DND-41 (cell line): ENCODE results near the gene ADRA2B.

Experiments used
- ATAC-seq: fragments of 200-7000 bp; cut with Tn5 transposase; 3 replicates; pipeline ENCODE4 v1.9.1; 2021; ENCODE audit warnings: low read depth; ENCODE audit not compliant: insufficient read depth
- DNase-seq: peaks from one replicate; pipeline ENCODE4 v3.0.0-alpha.2; 2020
- H2AFZ ChIP-seq: 2 replicates; pipeline ENCODE4 v1.6.0; 2012; ENCODE audit warnings: low read depth, low read length
- H3K27ac ChIP-seq: 2 replicates; pipeline ENCODE4 v1.5.1; 2012; ENCODE audit warnings: low read length, inconsistent platforms
- H3K27me3 ChIP-seq: fragments of 200-600 bp; sonication (generic); 2 replicates; pipeline ENCODE4 v1.6.0; 2012; ENCODE audit warnings: low read length, mild to moderate bottlenecking, inconsistent platforms; ENCODE audit not compliant: insufficient read depth, poor library complexity
- H3K36me3 ChIP-seq: 2 replicates; pipeline ENCODE4 v1.5.1; 2012; ENCODE audit warnings: low read length, inconsistent platforms; ENCODE audit not compliant: insufficient read depth
- H3K4me1 ChIP-seq: 2 replicates; pipeline ENCODE4 v1.5.1; 2012; ENCODE audit warnings: mild to moderate bottlenecking, low read length; ENCODE audit not compliant: insufficient read depth
- H3K4me2 ChIP-seq: 2 replicates; pipeline ENCODE4 v1.6.0; 2012; ENCODE audit warnings: mild to moderate bottlenecking, moderate library complexity, low read length, inconsistent platforms; ENCODE audit not compliant: insufficient read depth
- H3K4me3 ChIP-seq, 2 experiments: fragments of 200-600 bp in 1 of 2; shearing (Covaris generic) in 1 of 2; 2 replicates each; pipeline ENCODE4 v1.5.1; 2012 to 2016; ENCODE audit warnings: inconsistent platforms in 2 of 2, low read length in 2 of 2, mild to moderate bottlenecking in 2 of 2, low read depth in 1 of 2, moderate library complexity in 1 of 2
- H3K79me2 ChIP-seq: 2 replicates; pipeline ENCODE4 v1.6.0; 2012; ENCODE audit warnings: low read length, inconsistent platforms; ENCODE audit not compliant: insufficient read depth
- H3K9ac ChIP-seq: 2 replicates; pipeline ENCODE4 v1.6.0; 2012; ENCODE audit warnings: low read depth, mild to moderate bottlenecking, inconsistent platforms, low read length, moderate library complexity
- H3K9me3 ChIP-seq: 2 replicates; pipeline ENCODE4 v1.5.1; 2012; ENCODE audit warnings: low read length, moderate library complexity, mild to moderate bottlenecking, inconsistent platforms; ENCODE audit not compliant: insufficient read depth, severe bottlenecking
- H4K20me1 ChIP-seq: 2 replicates; pipeline ENCODE4 v1.6.0; 2012; ENCODE audit warnings: low read length; ENCODE audit not compliant: insufficient read depth
- EZH2 ChIP-seq: IDR thresholded peaks from 3 replicates; pipeline ENCODE4 v1.6.1; 2012; ENCODE audit warnings: borderline replicate concordance, low read depth, mild to moderate bottlenecking, moderate library complexity, low read length, inconsistent platforms; ENCODE audit not compliant: severe bottlenecking
- TF ChIP-seq, protein P1 (sequence below): IDR thresholded peaks from 2 replicates; pipeline ENCODE4 v1.5.1; 2012; ENCODE audit warnings: borderline replicate concordance, low read length, moderate library complexity, mild to moderate bottlenecking; ENCODE audit not compliant: poor library complexity, severe bottlenecking; ENCODE audit errors: extremely low read depth

ADRA2B gene

GRCh38 chr2:96110621-96111256 lies 5.6 kb downstream of the ADRA2B start:
- ATAC-seq (no peak), DNase-seq (no peak)

DNA sequence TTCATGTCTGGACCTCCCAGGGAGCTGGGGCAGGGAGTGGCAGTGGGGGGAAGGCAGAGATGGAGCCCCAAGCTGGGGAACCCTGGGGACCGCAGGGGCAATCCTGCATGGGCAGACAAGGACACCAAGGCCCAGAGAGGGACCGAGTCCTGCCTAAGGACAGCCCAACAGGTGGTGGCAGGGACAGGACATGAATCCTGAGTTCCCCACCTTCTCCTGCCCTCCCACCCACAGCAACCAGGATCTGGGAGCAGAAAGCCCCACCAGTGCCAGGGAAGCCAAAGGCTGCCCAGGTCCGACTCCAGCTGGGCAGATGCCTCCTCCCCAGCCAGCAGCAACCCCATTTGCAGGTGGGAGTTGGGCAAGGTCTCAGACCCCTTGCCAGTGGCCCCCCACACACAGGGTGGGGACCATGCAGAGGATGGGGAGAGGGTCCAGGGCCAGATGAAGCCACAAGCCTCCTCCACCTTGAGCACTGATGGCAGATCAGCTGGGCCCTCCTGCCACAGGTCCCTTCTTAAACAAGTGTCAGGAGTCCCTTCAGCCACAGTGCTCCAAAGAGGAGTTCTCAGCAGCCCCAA lies 6.3 kb downstream of the ADRA2B start:
- H3K9ac ChIP-seq = no peak overlapping the region
- ATAC-seq = no peak
- H3K4me1 ChIP-seq = no peaks in the 10 kb centered on the region
- no peaks in the 10 kb centered on the region for H3K27me3 ChIP-seq
- no peaks in the 10 kb centered on the region for H3K36me3 ChIP-seq
- no peaks in the 10 kb centered on the region for H3K79me2 ChIP-seq
- DNase-seq = no peak
- TF ChIP-seq, protein P1, sequence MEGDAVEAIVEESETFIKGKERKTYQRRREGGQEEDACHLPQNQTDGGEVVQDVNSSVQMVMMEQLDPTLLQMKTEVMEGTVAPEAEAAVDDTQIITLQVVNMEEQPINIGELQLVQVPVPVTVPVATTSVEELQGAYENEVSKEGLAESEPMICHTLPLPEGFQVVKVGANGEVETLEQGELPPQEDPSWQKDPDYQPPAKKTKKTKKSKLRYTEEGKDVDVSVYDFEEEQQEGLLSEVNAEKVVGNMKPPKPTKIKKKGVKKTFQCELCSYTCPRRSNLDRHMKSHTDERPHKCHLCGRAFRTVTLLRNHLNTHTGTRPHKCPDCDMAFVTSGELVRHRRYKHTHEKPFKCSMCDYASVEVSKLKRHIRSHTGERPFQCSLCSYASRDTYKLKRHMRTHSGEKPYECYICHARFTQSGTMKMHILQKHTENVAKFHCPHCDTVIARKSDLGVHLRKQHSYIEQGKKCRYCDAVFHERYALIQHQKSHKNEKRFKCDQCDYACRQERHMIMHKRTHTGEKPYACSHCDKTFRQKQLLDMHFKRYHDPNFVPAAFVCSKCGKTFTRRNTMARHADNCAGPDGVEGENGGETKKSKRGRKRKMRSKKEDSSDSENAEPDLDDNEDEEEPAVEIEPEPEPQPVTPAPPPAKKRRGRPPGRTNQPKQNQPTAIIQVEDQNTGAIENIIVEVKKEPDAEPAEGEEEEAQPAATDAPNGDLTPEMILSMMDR = no peak
- no peak for TF ChIP-seq EZH2
- no peak overlapping the region for H3K27ac ChIP-seq
- H3K9me3 ChIP-seq = peaks cover 4% of the 10 kb centered on the region
- H3K4me2 ChIP-seq = no peak overlapping the region
- no peaks in the 10 kb centered on the region for H4K20me1 ChIP-seq
- H3K4me3 ChIP-seq = no peak overlapping the region
- H2AFZ ChIP-seq = no peak overlapping the region

More at GRCh38 chr2:96110621-96111256, 5.6 kb downstream of the ADRA2B start:
- no peak for TF ChIP-seq EZH2
- TF ChIP-seq, protein P1 = no peak
- H3K36me3 ChIP-seq = no peaks in the 10 kb centered on the region
- no peak overlapping the region for H2AFZ ChIP-seq
- H3K4me2 ChIP-seq = no peak overlapping the region
- H3K9ac ChIP-seq = no peak overlapping the region
- H3K4me1 ChIP-seq = no peaks in the 10 kb centered on the region
- no peak overlapping the region for H3K27ac ChIP-seq
- no peak overlapping the region for H3K4me3 ChIP-seq
- no peaks in the 10 kb centered on the region for H4K20me1 ChIP-seq
- no peaks in the 10 kb centered on the region for H3K27me3 ChIP-seq
- H3K9me3 ChIP-seq = no peaks in the 10 kb centered on the region
- no peaks in the 10 kb centered on the region for H3K79me2 ChIP-seq

GRCh38 chr2:96109361-96109680 lies 7.0 kb downstream of the ADRA2B start:
- H2AFZ ChIP-seq = no peak overlapping the region
- no peaks in the 10 kb centered on the region for H3K79me2 ChIP-seq
- no peak overlapping the region for H3K4me2 ChIP-seq
- peaks cover 4% of the 10 kb centered on the region for H3K9me3 ChIP-seq
- TF ChIP-seq EZH2 = no peak
- TF ChIP-seq, protein P1 = no peak
- no peaks in the 10 kb centered on the region for H3K36me3 ChIP-seq
- ATAC-seq = no peak
- no peaks in the 10 kb centered on the region for H3K27me3 ChIP-seq
- H3K4me3 ChIP-seq = no peak overlapping the region
- H3K9ac ChIP-seq = no peak overlapping the region
- H3K27ac ChIP-seq = no peak overlapping the region
- H3K4me1 ChIP-seq = no peaks in the 10 kb centered on the region
- H4K20me1 ChIP-seq = no peaks in the 10 kb centered on the region
- DNase-seq = no peak
